ENCODE results near the gene TCF20. TPM values are rescaled to one million over a fixed set of nuclear protein-coding genes. Genes with fewer than 3 reads are reported as not detected.

TCF20 gene
- total RNA-seq, 1 donor from 2014 or later: 41.1 TPM

DNA sequence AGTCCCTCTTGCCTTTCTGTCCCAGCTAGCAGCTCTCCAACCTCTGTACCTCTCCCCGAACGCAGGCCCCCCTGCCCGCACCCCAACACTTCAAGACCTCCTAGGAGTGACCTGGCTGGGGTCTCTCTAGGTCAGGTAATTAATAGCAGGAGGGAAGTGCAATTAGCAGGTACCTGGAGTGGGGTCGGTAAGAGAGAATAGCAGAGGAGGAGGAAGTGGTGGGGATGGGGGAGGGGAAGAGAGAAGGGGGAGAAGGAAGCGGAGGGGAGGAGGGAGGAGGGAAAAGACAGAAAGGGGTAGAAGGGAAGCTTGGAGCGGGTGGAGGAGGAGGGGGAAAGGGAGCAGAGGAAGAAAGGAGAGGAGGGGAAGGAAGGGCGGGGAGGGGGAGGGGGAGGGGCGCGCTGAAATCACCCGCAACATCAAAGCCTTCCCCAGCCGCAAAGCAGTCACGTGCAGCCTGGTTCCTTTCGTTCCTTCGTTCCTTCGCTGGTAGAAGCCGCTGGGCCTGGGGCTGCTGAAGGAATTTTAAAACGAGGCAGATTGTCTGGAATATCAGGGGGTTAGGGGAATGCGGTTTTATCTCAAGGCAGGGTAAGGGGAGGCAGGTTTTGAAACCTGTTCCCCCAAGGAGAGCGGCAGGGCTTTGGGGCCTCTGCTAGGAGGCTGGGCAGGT, 29.3 kb upstream of the TCF20 start:
- H3K4me3 Mint-ChIP-seq (ENCODE audit: unreplicated experiment): no peak overlapping the region
- TF ChIP-seq, protein P1, sequence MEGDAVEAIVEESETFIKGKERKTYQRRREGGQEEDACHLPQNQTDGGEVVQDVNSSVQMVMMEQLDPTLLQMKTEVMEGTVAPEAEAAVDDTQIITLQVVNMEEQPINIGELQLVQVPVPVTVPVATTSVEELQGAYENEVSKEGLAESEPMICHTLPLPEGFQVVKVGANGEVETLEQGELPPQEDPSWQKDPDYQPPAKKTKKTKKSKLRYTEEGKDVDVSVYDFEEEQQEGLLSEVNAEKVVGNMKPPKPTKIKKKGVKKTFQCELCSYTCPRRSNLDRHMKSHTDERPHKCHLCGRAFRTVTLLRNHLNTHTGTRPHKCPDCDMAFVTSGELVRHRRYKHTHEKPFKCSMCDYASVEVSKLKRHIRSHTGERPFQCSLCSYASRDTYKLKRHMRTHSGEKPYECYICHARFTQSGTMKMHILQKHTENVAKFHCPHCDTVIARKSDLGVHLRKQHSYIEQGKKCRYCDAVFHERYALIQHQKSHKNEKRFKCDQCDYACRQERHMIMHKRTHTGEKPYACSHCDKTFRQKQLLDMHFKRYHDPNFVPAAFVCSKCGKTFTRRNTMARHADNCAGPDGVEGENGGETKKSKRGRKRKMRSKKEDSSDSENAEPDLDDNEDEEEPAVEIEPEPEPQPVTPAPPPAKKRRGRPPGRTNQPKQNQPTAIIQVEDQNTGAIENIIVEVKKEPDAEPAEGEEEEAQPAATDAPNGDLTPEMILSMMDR (IDR thresholded peaks at IDR 0.05): no peak

DNA sequence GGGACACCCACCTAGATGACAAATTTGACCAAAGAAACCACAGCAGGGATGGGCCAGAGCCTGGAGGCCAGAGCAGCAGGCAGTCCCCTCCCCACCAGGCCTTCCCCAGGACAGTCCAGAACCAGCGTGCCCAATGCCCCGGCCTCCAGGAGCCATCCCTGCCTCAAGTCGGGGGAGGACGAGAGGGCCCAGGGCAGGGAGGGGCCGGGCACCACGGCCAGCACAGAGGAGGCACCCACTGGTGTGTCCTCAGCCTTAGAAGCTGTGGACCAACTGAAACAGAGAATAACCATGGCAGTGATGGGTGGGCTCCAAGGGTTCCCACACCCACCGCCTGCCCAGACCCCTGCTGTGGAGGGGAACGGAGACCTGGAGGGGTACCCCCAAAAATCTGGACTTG, 28.3 kb upstream of the TCF20 start:
- H3K27me3 Mint-ChIP-seq (ENCODE audit: unreplicated experiment): peaks cover 8% of the 10 kb centered on the region
- DNase-seq (ENCODE audit: extremely low spot score, unreplicated experiment): no peak
- TF ChIP-seq, protein P1 (IDR thresholded peaks at IDR 0.05): no peak
- peaks cover 8% of the 10 kb centered on the region for H3K4me1 Mint-ChIP-seq (ENCODE audit: unreplicated experiment)
- H3K9me3 Mint-ChIP-seq (ENCODE audit: unreplicated experiment): no peaks in the 10 kb centered on the region
- H3K36me3 Mint-ChIP-seq (ENCODE audit: unreplicated experiment): no peaks in the 10 kb centered on the region
- H3K4me3 Mint-ChIP-seq (ENCODE audit: unreplicated experiment): no peak overlapping the region
- no peak overlapping the region for H3K27ac Mint-ChIP-seq (ENCODE audit: unreplicated experiment)

More for the DNA sequence above, 29.3 kb upstream of the TCF20 start:
- H3K27ac Mint-ChIP-seq (ENCODE audit: unreplicated experiment): no peak overlapping the region
- H3K4me1 Mint-ChIP-seq (ENCODE audit: unreplicated experiment): peaks cover 4% of the 10 kb centered on the region
- no peaks in the 10 kb centered on the region for H3K36me3 Mint-ChIP-seq (ENCODE audit: unreplicated experiment)
- peaks cover 16% of the 10 kb centered on the region for H3K27me3 Mint-ChIP-seq (ENCODE audit: unreplicated experiment)
- DNase-seq (ENCODE audit: extremely low spot score, unreplicated experiment): no peak
- H3K9me3 Mint-ChIP-seq (ENCODE audit: unreplicated experiment): no peaks in the 10 kb centered on the region

DNA sequence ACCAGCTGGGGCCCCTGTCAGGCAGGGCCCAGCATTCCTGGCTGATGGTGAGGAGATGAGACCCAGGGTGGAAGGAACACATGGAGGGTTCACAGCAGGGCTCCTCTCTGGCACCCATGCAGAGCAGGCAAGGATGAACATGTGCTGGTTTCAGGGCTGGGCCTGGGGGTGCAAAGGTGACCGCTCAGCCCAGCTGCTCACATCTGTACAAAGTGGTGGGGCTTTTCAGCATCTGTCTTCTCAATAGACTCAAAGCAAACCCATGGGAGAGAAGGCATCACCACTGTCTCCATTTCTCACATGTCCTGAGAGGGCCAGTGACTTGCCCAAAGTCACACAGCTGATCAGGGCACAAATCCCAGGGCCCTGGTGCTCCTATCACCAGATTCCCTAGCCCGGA, 27.3 kb upstream of the TCF20 start:
- no peak overlapping the region for H3K27ac Mint-ChIP-seq (ENCODE audit: unreplicated experiment)
- TF ChIP-seq, protein P1 (IDR thresholded peaks at IDR 0.05): no peak
- peaks cover 8% of the 10 kb centered on the region for H3K4me1 Mint-ChIP-seq (ENCODE audit: unreplicated experiment)
- no peaks in the 10 kb centered on the region for H3K9me3 Mint-ChIP-seq (ENCODE audit: unreplicated experiment)
- H3K36me3 Mint-ChIP-seq (ENCODE audit: unreplicated experiment): no peaks in the 10 kb centered on the region
- no peak overlapping the region for H3K4me3 Mint-ChIP-seq (ENCODE audit: unreplicated experiment)
- DNase-seq (ENCODE audit: extremely low spot score, unreplicated experiment): no peak
- peaks cover 2% of the 10 kb centered on the region for H3K27me3 Mint-ChIP-seq (ENCODE audit: unreplicated experiment)

DNA sequence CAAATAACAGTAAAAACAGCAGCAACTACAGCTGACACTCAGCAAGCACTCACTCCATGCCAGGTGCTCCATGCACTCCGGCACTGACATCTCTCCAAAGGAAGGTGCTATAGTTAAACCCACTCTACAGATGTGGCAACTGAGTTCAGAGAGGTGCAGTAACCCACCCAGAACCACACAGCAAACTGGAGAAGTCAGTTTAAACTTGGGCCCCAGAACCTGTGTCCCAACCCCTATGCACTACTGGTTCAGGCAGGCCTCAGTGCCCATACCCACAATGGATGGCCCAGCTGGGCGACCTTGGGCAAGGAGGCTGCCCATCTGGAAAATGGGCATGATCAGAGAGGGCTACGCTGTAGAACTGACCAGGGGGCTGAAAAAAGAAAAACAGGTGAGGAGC, 26.4 kb upstream of the TCF20 start:
- Mint-ChIP-seq H3K27me3 (ENCODE audit: unreplicated experiment) (peaks cover 2% of the 10 kb centered on the region), H3K4me3 (ENCODE audit: unreplicated experiment) (no peak overlapping the region), H3K4me1 (ENCODE audit: unreplicated experiment) (peaks cover 8% of the 10 kb centered on the region), H3K27ac (ENCODE audit: unreplicated experiment) (no peak overlapping the region), H3K9me3 (ENCODE audit: unreplicated experiment) (no peaks in the 10 kb centered on the region), H3K36me3 (ENCODE audit: unreplicated experiment) (no peaks in the 10 kb centered on the region)
- DNase-seq (ENCODE audit: extremely low spot score, unreplicated experiment): no peak
- TF ChIP-seq, protein P1 (IDR thresholded peaks at IDR 0.05): no peak

DNA sequence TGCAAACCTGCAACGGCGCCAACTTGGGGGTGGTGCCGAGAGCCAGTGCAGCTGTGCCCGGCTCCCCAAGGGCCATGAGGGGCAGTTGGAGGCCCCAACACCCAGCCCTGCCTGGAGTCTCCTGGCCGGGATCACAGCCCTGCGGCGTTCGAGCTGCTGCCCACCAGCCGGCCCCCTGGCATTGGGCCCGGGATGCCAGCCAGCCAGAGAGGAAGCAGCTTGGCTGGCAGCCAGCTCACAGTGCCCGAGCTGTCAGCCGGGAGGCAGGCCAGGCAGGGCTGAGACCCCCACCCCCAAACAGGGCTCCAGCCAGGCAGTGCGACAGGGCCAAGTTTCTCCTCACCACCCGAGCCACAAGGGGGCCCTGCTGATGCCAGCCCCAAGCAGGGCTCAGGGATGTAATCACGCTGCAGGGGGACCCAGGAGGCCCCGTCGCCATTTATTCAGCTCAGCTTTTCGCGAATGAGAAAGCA, 26.0 kb upstream of the TCF20 start:
- no peak for DNase-seq (ENCODE audit: extremely low spot score, unreplicated experiment)
- TF ChIP-seq, protein P1 (IDR thresholded peaks at IDR 0.05): no peak
- Mint-ChIP-seq H3K4me1 (ENCODE audit: unreplicated experiment) (peaks cover 8% of the 10 kb centered on the region), H3K4me3 (ENCODE audit: unreplicated experiment) (no peak overlapping the region), H3K27me3 (ENCODE audit: unreplicated experiment) (peaks cover 2% of the 10 kb centered on the region), H3K27ac (ENCODE audit: unreplicated experiment) (no peak overlapping the region), H3K36me3 (ENCODE audit: unreplicated experiment) (no peaks in the 10 kb centered on the region), H3K9me3 (ENCODE audit: unreplicated experiment) (no peaks in the 10 kb centered on the region)

All from osteocyte (in vitro differentiated cells).